GM19467 (cell line): Measurements from ENCODE around the gene DUSP6.

Experiments
- ATAC-seq: cut with Tn5 transposase; IDR thresholded peaks from one replicate; pipeline ENCODE4 v1.9.1; 2021; ENCODE audit warnings: mild to moderate bottlenecking, moderate library complexity; ENCODE audit not compliant: unreplicated experiment

DUSP6 gene

GRCh38 chr12:89376202-89376529 lies 23.9 kb upstream of the DUSP6 start:
- no peak for ATAC-seq

GRCh38 chr12:89373763-89374572 lies 21.7 kb upstream of the DUSP6 start:
- ATAC-seq, result no peak

- ATAC-seq, result no peak
These were observed 20.5 kb upstream of the DUSP6 start for GRCh38 chr12:89372584-89373370.

- no peak for ATAC-seq
These were observed 18.5 kb upstream of the DUSP6 start for GRCh38 chr12:89370850-89371249.

- ATAC-seq, result no peak
These were observed 18.1 kb upstream of the DUSP6 start for GRCh38 chr12:89370421-89370831.

- no peak for ATAC-seq
These were observed 16.9 kb upstream of the DUSP6 start for GRCh38 chr12:89369166-89369565.

GRCh38 chr12:89368391-89368790 lies 16.1 kb upstream of the DUSP6 start:
- no peak for ATAC-seq

GRCh38 chr12:89366676-89367364 lies 14.5 kb upstream of the DUSP6 start:
- no peak for ATAC-seq

GRCh38 chr12:89364631-89365030 lies 12.3 kb upstream of the DUSP6 start:
- ATAC-seq, result no peak

GRCh38 chr12:89364058-89364457 lies 11.8 kb upstream of the DUSP6 start:
- no peak for ATAC-seq

GRCh38 chr12:89363582-89363981 lies 11.3 kb upstream of the DUSP6 start:
- no peak for ATAC-seq

- no peak for ATAC-seq
These were observed 10.8 kb upstream of the DUSP6 start for GRCh38 chr12:89363084-89363483.

GRCh38 chr12:89359615-89360014 lies 7.3 kb upstream of the DUSP6 start:
- no peak for ATAC-seq

- no peak for ATAC-seq
These were observed 6.5 kb upstream of the DUSP6 start for GRCh38 chr12:89358805-89359204.

- ATAC-seq, result no peak
These were observed 5.0 kb upstream of the DUSP6 start for GRCh38 chr12:89357297-89357730.

GRCh38 chr12:89356069-89356665 lies 3.9 kb upstream of the DUSP6 start:
- no peak for ATAC-seq

GRCh38 chr12:89355243-89356068 lies 3.2 kb upstream of the DUSP6 start:
- no peak for ATAC-seq

- no peak for ATAC-seq
These were observed 2.3 kb upstream of the DUSP6 start for GRCh38 chr12:89354612-89355067.

GRCh38 chr12:89353823-89354611 lies 1.7 kb upstream of the DUSP6 start:
- ATAC-seq, result no peak
